GM23338 (cell line): Measurements from ENCODE around the gene RNU5D-1. TPM values are rescaled to one million over a fixed set of nuclear protein-coding genes. Genes with fewer than 3 reads are reported as not detected.

ENCODE experiments used
- ATAC-seq: fragments of 200-7000 bp; cut with Tn5 transposase; 3 replicates; pipeline ENCODE4 v1.9.1; 2020
- DNase-seq: peaks from one replicate; pipeline ENCODE4 v3.0.0-alpha.2; 2015; ENCODE audit warnings: low spot score
- H2AFZ ChIP-seq: fragments of 200-600 bp; sonication (generic); 2 replicates; pipeline ENCODE4 v1.8.0; 2016; ENCODE audit warnings: antibody characterized with exemption, mild to moderate bottlenecking, moderate library complexity
- H3F3A ChIP-seq: fragments of 200-600 bp; sonication (generic); replicated peaks from 2 replicates; pipeline ENCODE4 v1.8.0; 2017; ENCODE audit warnings: antibody characterized with exemption, mixed run types, low read depth
- H3K27ac ChIP-seq: fragments of 200-600 bp; sonication (generic); 2 replicates; pipeline ENCODE4 v1.6.1; 2016; ENCODE audit warnings: low read depth
- H3K27me3 ChIP-seq: fragments of 200-600 bp; sonication (generic); 2 replicates; pipeline ENCODE4 v1.8.0; 2016; ENCODE audit warnings: mild to moderate bottlenecking, mixed run types, moderate library complexity; ENCODE audit not compliant: insufficient read depth
- H3K36me3 ChIP-seq: fragments of 200-600 bp; sonication (generic); 2 replicates; pipeline ENCODE4 v1.8.0; 2016; ENCODE audit warnings: mild to moderate bottlenecking; ENCODE audit not compliant: insufficient read depth
- H3K4me1 ChIP-seq: fragments of 200-600 bp; sonication (generic); 2 replicates; pipeline ENCODE4 v1.8.0; 2016; ENCODE audit warnings: mild to moderate bottlenecking, moderate library complexity; ENCODE audit not compliant: insufficient read depth
- H3K4me2 ChIP-seq: fragments of 200-600 bp; sonication (generic); 2 replicates; pipeline ENCODE4 v1.7.1; 2017; ENCODE audit warnings: mixed run types
- H3K4me3 ChIP-seq: fragments of 200-600 bp; sonication (generic); 2 replicates; pipeline ENCODE4 v1.6.1; 2016; ENCODE audit warnings: mixed run types
- H3K79me2 ChIP-seq: fragments of 200-600 bp; sonication (generic); replicated peaks from 2 replicates; pipeline ENCODE4 v1.8.0; 2017; ENCODE audit warnings: mild to moderate bottlenecking; ENCODE audit not compliant: insufficient read depth
- H3K9me2 ChIP-seq: fragments of 200-600 bp; sonication (generic); 2 replicates; pipeline ENCODE4 v1.8.0; 2017; ENCODE audit not compliant: insufficient read depth
- H4K20me1 ChIP-seq: fragments of 200-600 bp; sonication (generic); replicated peaks from 2 replicates; pipeline ENCODE4 v1.8.0; 2017; ENCODE audit warnings: mild to moderate bottlenecking; ENCODE audit not compliant: insufficient read depth
- H3K27ac Mint-ChIP-seq: 2 replicates; pipeline ENCODE4 v1.8.0; 2020; ENCODE audit warnings: inconsistent platforms, mild to moderate bottlenecking, moderate library complexity, mixed read lengths
- H3K27me3 Mint-ChIP-seq: 3 replicates; pipeline ENCODE4 v1.8.0; 2022; ENCODE audit warnings: low read depth, mild to moderate bottlenecking, moderate library complexity, mixed read lengths, inconsistent platforms; ENCODE audit not compliant: insufficient read depth, poor library complexity
- H3K36me3 Mint-ChIP-seq: 3 replicates; pipeline ENCODE4 v1.8.0; 2021; ENCODE audit warnings: low read depth, mild to moderate bottlenecking, inconsistent platforms, moderate library complexity, mixed read lengths
- H3K4me1 Mint-ChIP-seq: 3 replicates; pipeline ENCODE4 v1.8.0; 2020; ENCODE audit warnings: mild to moderate bottlenecking, inconsistent platforms, mixed read lengths
- H3K4me3 Mint-ChIP-seq: 3 replicates; pipeline ENCODE4 v1.8.0; 2021; ENCODE audit warnings: moderate library complexity, mild to moderate bottlenecking, inconsistent platforms, mixed read lengths
- H3K9me3 Mint-ChIP-seq: 3 replicates; pipeline ENCODE4 v1.8.0; 2020; ENCODE audit warnings: moderate library complexity, mild to moderate bottlenecking, inconsistent platforms, mixed read lengths
- CREB1 ChIP-seq: fragments of 250-450 bp; sonication (Bioruptor Pico); IDR thresholded peaks from 2 replicates; pipeline ENCODE4 v1.5.0; 2020; ENCODE audit warnings: low read depth, mild to moderate bottlenecking, moderate library complexity
- ETS1 ChIP-seq: IDR thresholded peaks from 2 replicates; pipeline ENCODE4 v1.6.1; 2016; ENCODE audit warnings: antibody characterized with exemption
- EZH2phosphoT487 ChIP-seq: fragments of 200-600 bp; sonication (generic); IDR thresholded peaks from one replicate; pipeline ENCODE4 v1.8.1; 2018; ENCODE audit warnings: antibody characterized with exemption; ENCODE audit not compliant: unreplicated experiment
- polyA plus RNA-seq: library from polyadenylated mRNA; unstranded; fragments of >200 nt; fragmentation: Nextera tagmentation; extraction: Ambion mirVana; gene quantifications from 2 replicates; pipeline ENCODE4 v1.2.1, GENCODE V29; 2016
- small RNA-seq: library from RNA; depleted of rRNA; stranded (forward); fragments of <200 nt; gene quantifications from one replicate; pipeline ENCODE3, GENCODE V24; 2014; ENCODE audit warnings: low replicate concordance
- total RNA-seq: library from RNA; depleted of rRNA; stranded (reverse); fragments of >200 nt; shearing (Covaris generic); gene quantifications from 2 replicates; pipeline ENCODE4 v1.2.3, GENCODE V29; 2014; rRNA removed

Gene RNU5D-1
- total and polyA plus RNA-seq, 2 experiments from 2014 or later, result not detected

GRCh38 chr1:44681905-44682882, 48.8 kb downstream of the RNU5D-1 start:
- H3K79me2 ChIP-seq, result no peaks in the 10 kb centered on the region
- Mint-ChIP-seq H3K27me3 (peaks cover 10% of the 10 kb centered on the region), H3K4me3 (peak overlapping the region; percentile 8; the same call in 2 of the 3 replicates), H3K36me3 (no peaks in the 10 kb centered on the region; the same call in 2 of the 3 replicates), H3K27ac (peak overlapping the region; percentile 51), H3K4me1 (peaks cover 24% of the 10 kb centered on the region), H3K9me3 (no peaks in the 10 kb centered on the region)
- peak overlapping the region; percentile 44 for H3K4me3 ChIP-seq
- peak; percentile 68 for DNase-seq
- no peaks in the 10 kb centered on the region for H3K9me2 ChIP-seq
- H4K20me1 ChIP-seq, result 0 out of 2 replicates have a peak, but pooled peaks cover 3% of the 10 kb centered on the region
- ATAC-seq, result peak; percentile 95
- 0 out of 2 replicates have a peak, but pooled peaks cover 3% of the 10 kb centered on the region for H3F3A ChIP-seq
- H3K27me3 ChIP-seq, result no peaks in the 10 kb centered on the region
- TF ChIP-seq ETS1 (no peak), CREB1 (CRISPR knock-in tag) (no peak), EZH2phosphoT487 (no peak)
- H3K27ac ChIP-seq, result peak overlapping the region; percentile 92
- peak overlapping the region; percentile 82; the same call in 1 of the 2 replicates for H2AFZ ChIP-seq
- H3K4me2 ChIP-seq, result peak overlapping the region; percentile 78
- peaks cover 24% of the 10 kb centered on the region for H3K4me1 ChIP-seq
- H3K36me3 ChIP-seq, result no peaks in the 10 kb centered on the region

Small RNA genes within 50 kb of the gene (small RNA-seq; reads per million reads assigned to genes)
- gene RNU5D-1 (333 reads per million, percentile 100 among the genes with 10 or more reads in this experiment), gene RNU5F-1 (125 reads per million, percentile 99 among the genes with 10 or more reads in this experiment), gene SNORD38A (106 reads per million, percentile 99 among the genes with 10 or more reads in this experiment), gene SNORD38B (not detected), gene SNORD46 (725 reads per million, percentile 100 among the genes with 10 or more reads in this experiment), gene SNORD55 (not detected)

Other genes starting within 250 kb of the RNU5D-1 start
- 4.3 and 20.8 TPM in 2 replicates for gene TMEM53, start 56.7 kb downstream of the RNU5D-1 start, total RNA-seq
- gene TMEM53, start 56.7 kb downstream of the RNU5D-1 start, polyA plus RNA-seq, result 10.6 and 15.4 TPM in 2 replicates
- 0.31 and 0.62 TPM in 2 replicates for gene ARMH1, start 56.5 kb downstream of the RNU5D-1 start, total RNA-seq
- 1.0 TPM in 1 of 2 replicates, not detected in the other for gene ARMH1, start 56.5 kb downstream of the RNU5D-1 start, polyA plus RNA-seq
- gene KIF2C, start 8.7 kb upstream of the RNU5D-1 start, total RNA-seq, result 58.2 and 62.9 TPM in 2 replicates
- gene KIF2C, start 8.7 kb upstream of the RNU5D-1 start, polyA plus RNA-seq, result 35.9 and 38.0 TPM in 2 replicates
- gene RPS8, start 44.4 kb upstream of the RNU5D-1 start, total RNA-seq, result 1,756 and 2,098 TPM in 2 replicates
- 2,427 and 2,738 TPM in 2 replicates for gene RPS8, start 44.4 kb upstream of the RNU5D-1 start, polyA plus RNA-seq
- gene BEST4, start 57.0 kb upstream of the RNU5D-1 start, total RNA-seq, result 0.58 and 0.63 TPM in 2 replicates
- 1.5 and 1.6 TPM in 2 replicates for gene BEST4, start 57.0 kb upstream of the RNU5D-1 start, polyA plus RNA-seq
- 11.8 and 15.1 TPM in 2 replicates for gene PLK3, start 69.2 kb upstream of the RNU5D-1 start, total RNA-seq
- gene PLK3, start 69.2 kb upstream of the RNU5D-1 start, polyA plus RNA-seq, result 7.6 and 8.7 TPM in 2 replicates
- 0.73 TPM in 1 of 2 replicates, not detected in the other for gene DYNLT4, start 76.2 kb upstream of the RNU5D-1 start, total RNA-seq
- gene DYNLT4, start 76.2 kb upstream of the RNU5D-1 start, polyA plus RNA-seq, result not detected in 2 replicates
- gene BTBD19, start 77.4 kb upstream of the RNU5D-1 start, total RNA-seq, result 0.16 and 0.66 TPM in 2 replicates
- 0.33 and 0.37 TPM in 2 replicates for gene BTBD19, start 77.4 kb upstream of the RNU5D-1 start, polyA plus RNA-seq
- 0.63 and 0.74 TPM in 2 replicates for gene PTCH2, start 112.1 kb upstream of the RNU5D-1 start, total RNA-seq
- gene PTCH2, start 112.1 kb upstream of the RNU5D-1 start, polyA plus RNA-seq, result 0.52 and 0.74 TPM in 2 replicates